GM12892 (cell line): ENCODE results near the gene MICU2.

ENCODE experiments used
- POLR2A ChIP-seq: IDR thresholded peaks from 2 replicates; pipeline ENCODE4 v1.6.1; 2011; ENCODE audit warnings: low read depth, low read length, control low read depth
- POLR2AphosphoS5 ChIP-seq: IDR thresholded peaks from 2 replicates; pipeline ENCODE4 v1.6.1; 2011; ENCODE audit warnings: low read depth, low read length, control low read depth

DNA sequence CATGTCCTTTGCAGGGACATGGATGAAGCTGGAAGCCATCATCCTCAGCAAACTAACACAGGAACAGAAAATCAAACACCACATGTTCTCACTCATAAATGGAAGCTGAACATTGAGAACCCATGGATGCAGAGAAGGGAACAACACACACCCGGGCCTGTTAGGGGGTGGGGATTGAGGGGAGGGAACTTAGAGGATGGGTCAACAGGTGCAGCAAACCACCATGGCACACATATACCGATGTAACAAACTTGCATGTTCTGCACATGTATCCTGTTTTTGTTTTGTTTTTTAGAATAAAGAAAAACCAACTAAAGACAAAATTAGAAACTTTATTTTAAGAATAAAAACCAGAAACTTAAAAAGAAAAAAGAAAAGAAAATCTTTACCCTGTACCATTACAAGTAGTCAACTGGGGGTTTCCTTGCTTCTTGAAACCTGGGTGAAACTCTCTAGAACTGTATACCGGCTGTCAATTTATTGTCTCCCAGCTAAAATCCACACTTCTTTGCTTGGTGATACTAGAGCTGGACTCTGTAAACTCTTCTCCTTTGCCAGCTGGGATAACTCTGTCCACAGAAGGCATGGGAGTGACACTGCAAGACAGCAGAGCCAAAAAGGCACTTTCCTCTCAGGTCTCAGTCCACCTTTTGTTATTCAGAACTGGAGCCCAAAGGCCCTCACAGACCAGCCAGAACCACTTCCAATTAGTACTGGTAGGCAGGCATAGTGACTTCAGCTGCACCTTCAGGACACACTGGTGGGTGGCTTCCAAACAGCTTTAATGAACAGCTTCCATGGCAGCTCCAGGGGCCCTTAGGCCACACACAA is 9.0 kb downstream of the MICU2 start:
- TF ChIP-seq POLR2A (no peak), POLR2AphosphoS5 (no peak)
